ENCODE results near the gene UXS1.

The UXS1 gene

GRCh38 chr2:106114166-106114565 is 79.9 kb downstream of the UXS1 start:
- DNase-seq (ENCODE audit: low read depth), result no peak
- TF ChIP-seq CTCF (IDR thresholded peaks at IDR 0.05; ENCODE audit: control insufficient read depth, insufficient read depth, low read depth, low read length, missing control alignments), result no peak
- no peak overlapping the region for H3K4me3 ChIP-seq (ENCODE audit: control insufficient read depth, low read depth, low read length)

- no peak overlapping the region for H3K4me3 ChIP-seq (ENCODE audit: control insufficient read depth, low read depth, low read length)
- no peak for TF ChIP-seq CTCF (IDR thresholded peaks at IDR 0.05; ENCODE audit: control insufficient read depth, insufficient read depth, low read depth, low read length, missing control alignments)
- DNase-seq (ENCODE audit: low read depth), result no peak
Measured at GRCh38 chr2:106113361-106113966, 80.6 kb downstream of the UXS1 start.

GRCh38 chr2:106111882-106112571 is 82.1 kb downstream of the UXS1 start:
- no peak for DNase-seq (ENCODE audit: low read depth)
- H3K4me3 ChIP-seq (ENCODE audit: control insufficient read depth, low read depth, low read length), result no peak overlapping the region
- no peak for TF ChIP-seq CTCF (IDR thresholded peaks at IDR 0.05; ENCODE audit: control insufficient read depth, insufficient read depth, low read depth, low read length, missing control alignments)

- DNase-seq (ENCODE audit: low read depth), result no peak
- H3K4me3 ChIP-seq (ENCODE audit: control insufficient read depth, low read depth, low read length), result no peak overlapping the region
- TF ChIP-seq CTCF (IDR thresholded peaks at IDR 0.05; ENCODE audit: control insufficient read depth, insufficient read depth, low read depth, low read length, missing control alignments), result no peak
Measured at GRCh38 chr2:106109675-106110424, 84.3 kb downstream of the UXS1 start.

- TF ChIP-seq CTCF (IDR thresholded peaks at IDR 0.05; ENCODE audit: control insufficient read depth, insufficient read depth, low read depth, low read length, missing control alignments), result no peak
- no peak overlapping the region for H3K4me3 ChIP-seq (ENCODE audit: control insufficient read depth, low read depth, low read length)
- DNase-seq (ENCODE audit: low read depth), result no peak
Measured at GRCh38 chr2:106108791-106109190, 85.3 kb downstream of the UXS1 start.

- H3K4me3 ChIP-seq (ENCODE audit: control insufficient read depth, low read depth, low read length), result no peak overlapping the region
- TF ChIP-seq CTCF (IDR thresholded peaks at IDR 0.05; ENCODE audit: control insufficient read depth, insufficient read depth, low read depth, low read length, missing control alignments), result peak; percentile 46
- DNase-seq (ENCODE audit: low read depth), result no peak
Measured at GRCh38 chr2:106108351-106108750, 85.8 kb downstream of the UXS1 start.
